ENCODE results near the gene FRMPD2. TPM values are rescaled to one million over a fixed set of nuclear protein-coding genes. Genes with fewer than 3 reads are reported as not detected.

FRMPD2 gene
- total and polyA plus RNA-seq, 3 donors from 2014 or later: 6.4 to 18.7 (median 8.3) TPM

- intact Hi-C loops (cut with DNase I; ENCODE audit: low total_unique reads): no loop called here
- no peaks in the 10 kb centered on the region for H3K4me1 ChIP-seq
Observed at GRCh38 chr10:48205918-48206317, 68.6 kb downstream of the FRMPD2 start.

DNA sequence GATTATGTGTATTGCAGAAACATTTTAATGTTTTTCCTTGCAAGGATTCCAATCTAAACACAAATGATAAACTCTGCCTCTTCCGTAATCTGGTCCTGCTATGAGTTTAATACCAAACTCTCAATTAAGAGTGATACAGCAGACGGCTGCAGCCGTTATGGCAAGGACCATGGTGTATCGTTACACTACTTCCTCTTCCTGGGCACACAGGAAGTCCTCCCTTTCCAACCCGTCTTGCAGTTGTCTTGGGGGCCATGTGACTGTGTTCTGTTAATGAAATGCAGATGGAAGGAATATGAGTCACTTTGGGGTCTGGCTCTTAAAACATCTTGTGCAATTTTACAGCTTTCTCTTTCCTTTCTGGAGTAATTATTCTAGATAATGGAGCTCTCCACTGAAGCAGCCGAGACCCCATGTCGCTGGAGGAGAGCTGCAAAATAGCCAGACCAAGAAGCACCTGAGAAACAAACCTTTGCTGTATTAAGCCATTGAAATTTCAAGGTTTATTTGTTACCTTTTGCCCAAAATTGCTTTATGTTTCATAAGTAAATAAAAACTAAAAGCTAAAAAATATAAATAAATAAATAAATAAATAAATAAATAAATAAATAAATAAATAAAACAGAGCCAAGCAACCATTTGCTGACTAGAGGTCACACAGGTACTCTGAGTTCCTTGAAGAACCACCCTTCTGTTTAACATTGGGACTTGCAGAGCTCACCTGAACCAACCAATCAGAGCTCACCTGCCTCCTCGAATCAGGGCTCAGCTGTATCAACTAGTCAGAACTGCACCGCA lies 74.7 kb downstream of the FRMPD2 start:
- no peak for DNase-seq
- Histone ChIP-seq H3K9me3 (no peaks in the 10 kb centered on the region), H3K4me3 (no peak overlapping the region), H3K27me3 (no peaks in the 10 kb centered on the region), H3K4me1 (no peaks in the 10 kb centered on the region), H3K27ac (no peak overlapping the region), H3K36me3 (ENCODE audit: low read depth, missing control alignments) (no peaks in the 10 kb centered on the region)
- intact Hi-C loops (cut with DNase I; ENCODE audit: low total_unique reads): no loop called here
- TF ChIP-seq, protein P1, sequence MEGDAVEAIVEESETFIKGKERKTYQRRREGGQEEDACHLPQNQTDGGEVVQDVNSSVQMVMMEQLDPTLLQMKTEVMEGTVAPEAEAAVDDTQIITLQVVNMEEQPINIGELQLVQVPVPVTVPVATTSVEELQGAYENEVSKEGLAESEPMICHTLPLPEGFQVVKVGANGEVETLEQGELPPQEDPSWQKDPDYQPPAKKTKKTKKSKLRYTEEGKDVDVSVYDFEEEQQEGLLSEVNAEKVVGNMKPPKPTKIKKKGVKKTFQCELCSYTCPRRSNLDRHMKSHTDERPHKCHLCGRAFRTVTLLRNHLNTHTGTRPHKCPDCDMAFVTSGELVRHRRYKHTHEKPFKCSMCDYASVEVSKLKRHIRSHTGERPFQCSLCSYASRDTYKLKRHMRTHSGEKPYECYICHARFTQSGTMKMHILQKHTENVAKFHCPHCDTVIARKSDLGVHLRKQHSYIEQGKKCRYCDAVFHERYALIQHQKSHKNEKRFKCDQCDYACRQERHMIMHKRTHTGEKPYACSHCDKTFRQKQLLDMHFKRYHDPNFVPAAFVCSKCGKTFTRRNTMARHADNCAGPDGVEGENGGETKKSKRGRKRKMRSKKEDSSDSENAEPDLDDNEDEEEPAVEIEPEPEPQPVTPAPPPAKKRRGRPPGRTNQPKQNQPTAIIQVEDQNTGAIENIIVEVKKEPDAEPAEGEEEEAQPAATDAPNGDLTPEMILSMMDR (IDR thresholded peaks at IDR 0.05): no peak
- no peak for TF ChIP-seq POLR2A (IDR thresholded peaks at IDR 0.05)
- 57 to 68% methylated on average over 9 of the region's 9 CpGs for WGBS, 2 donors

More at GRCh38 chr10:48205918-48206317, 68.6 kb downstream of the FRMPD2 start:
- no peaks in the 10 kb centered on the region for H3K9me3 ChIP-seq
- H3K27me3 ChIP-seq: no peaks in the 10 kb centered on the region
- WGBS, 2 donors: 92 to 97% methylated on average over 4 of the region's 4 CpGs
- no peaks in the 10 kb centered on the region for H3K36me3 ChIP-seq (ENCODE audit: low read depth, missing control alignments)
- no peak overlapping the region for H3K4me3 ChIP-seq
- no peak overlapping the region for H3K27ac ChIP-seq
- TF ChIP-seq, protein P1 (IDR thresholded peaks at IDR 0.05): no peak
- TF ChIP-seq POLR2A (IDR thresholded peaks at IDR 0.05): no peak
- no peak for DNase-seq

DNA sequence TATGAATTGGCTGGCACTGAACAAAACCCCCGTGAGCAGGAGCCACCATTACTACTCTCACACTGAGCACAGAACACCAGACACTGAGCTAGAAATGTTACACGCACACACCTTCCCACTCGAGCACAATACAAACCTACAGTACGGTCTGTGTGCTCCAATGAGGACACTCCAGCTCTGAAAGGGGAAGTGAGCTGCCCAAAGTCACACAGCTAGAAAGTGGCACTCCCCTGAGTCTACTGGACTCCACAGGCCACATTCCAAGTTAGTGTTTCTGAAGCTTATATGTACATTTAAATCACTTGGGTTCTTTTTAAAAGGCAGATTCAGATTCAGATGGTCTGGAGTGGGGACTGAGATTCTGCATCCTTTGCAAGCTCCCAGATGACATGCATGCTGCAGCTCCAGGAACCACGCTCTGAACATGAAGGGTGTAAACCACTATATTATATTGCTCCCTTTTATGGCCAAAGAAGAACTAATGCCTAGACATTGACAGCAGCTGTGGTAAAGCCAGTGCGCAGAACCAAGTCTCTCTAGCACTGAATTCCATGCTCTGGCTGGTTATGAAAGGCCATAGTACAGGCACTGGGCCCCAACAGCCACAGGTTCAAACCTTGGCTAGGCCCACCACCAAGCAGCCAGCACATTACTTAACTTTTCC lies 77.1 kb downstream of the FRMPD2 start:
- H3K36me3 ChIP-seq (ENCODE audit: low read depth, missing control alignments): no peaks in the 10 kb centered on the region
- H3K4me3 ChIP-seq: no peak overlapping the region
- no peaks in the 10 kb centered on the region for H3K4me1 ChIP-seq
- TF ChIP-seq POLR2A (IDR thresholded peaks at IDR 0.05): no peak
- TF ChIP-seq, protein P1 (IDR thresholded peaks at IDR 0.05): no peak
- intact Hi-C loops (cut with DNase I; ENCODE audit: low total_unique reads): no loop called here
- no peak for DNase-seq
- 85 to 92% methylated on average over 5 to 6 of the region's 6 CpGs for WGBS, 2 donors
- H3K27me3 ChIP-seq: no peaks in the 10 kb centered on the region
- no peak overlapping the region for H3K27ac ChIP-seq
- H3K9me3 ChIP-seq: no peaks in the 10 kb centered on the region

- WGBS, 2 donors: 80 to 81% methylated on average over 2 of the region's 2 CpGs
- Histone ChIP-seq H3K4me1 (no peaks in the 10 kb centered on the region), H3K4me3 (no peak overlapping the region), H3K36me3 (ENCODE audit: low read depth, missing control alignments) (no peaks in the 10 kb centered on the region), H3K27ac (no peak overlapping the region), H3K27me3 (no peaks in the 10 kb centered on the region), H3K9me3 (no peaks in the 10 kb centered on the region)
- intact Hi-C loops (cut with DNase I; ENCODE audit: low total_unique reads): no loop called here
- TF ChIP-seq, protein P1 (IDR thresholded peaks at IDR 0.05): no peak
- TF ChIP-seq POLR2A (IDR thresholded peaks at IDR 0.05): no peak
- no peak for DNase-seq
Observed at GRCh38 chr10:48195803-48196202, 78.7 kb downstream of the FRMPD2 start.
